HT1080 (cell line): Measurements from ENCODE around the gene THBS4. TPM values are rescaled to one million over a fixed set of nuclear protein-coding genes. Genes with fewer than 3 reads are reported as not detected.
A peak's percentile ranks its signal among the peaks of the same experiment; 100 is the strongest.

Experiments used
- DNase-seq: peaks from one replicate; pipeline ENCODE4 v3.0.0-alpha.2; 2015; ENCODE audit warnings: low read depth
- polyA plus RNA-seq, 2 experiments: library from polyadenylated mRNA; depleted of rRNA; stranded (reverse); fragments of >200 nt; gene quantifications; 2 replicates each; pipeline ENCODE4 v1.2.3, GENCODE V29; 2015
- total RNA-seq: library from RNA; depleted of rRNA; stranded (reverse); fragments of >200 nt; shearing (Covaris generic); gene quantifications from 2 replicates; pipeline ENCODE4 v1.2.3, GENCODE V29; 2014; rRNA removed

Gene THBS4
- 0.53 and 2.0 TPM in 2 replicates for total RNA-seq
- polyA plus RNA-seq (2015; cell fraction: cytosol; rRNA removed), result 1.0 and 1.3 TPM in 2 replicates
- polyA plus RNA-seq (2015; cell fraction: nucleus; rRNA removed), result 3.1 and 4.1 TPM in 2 replicates

DNA sequence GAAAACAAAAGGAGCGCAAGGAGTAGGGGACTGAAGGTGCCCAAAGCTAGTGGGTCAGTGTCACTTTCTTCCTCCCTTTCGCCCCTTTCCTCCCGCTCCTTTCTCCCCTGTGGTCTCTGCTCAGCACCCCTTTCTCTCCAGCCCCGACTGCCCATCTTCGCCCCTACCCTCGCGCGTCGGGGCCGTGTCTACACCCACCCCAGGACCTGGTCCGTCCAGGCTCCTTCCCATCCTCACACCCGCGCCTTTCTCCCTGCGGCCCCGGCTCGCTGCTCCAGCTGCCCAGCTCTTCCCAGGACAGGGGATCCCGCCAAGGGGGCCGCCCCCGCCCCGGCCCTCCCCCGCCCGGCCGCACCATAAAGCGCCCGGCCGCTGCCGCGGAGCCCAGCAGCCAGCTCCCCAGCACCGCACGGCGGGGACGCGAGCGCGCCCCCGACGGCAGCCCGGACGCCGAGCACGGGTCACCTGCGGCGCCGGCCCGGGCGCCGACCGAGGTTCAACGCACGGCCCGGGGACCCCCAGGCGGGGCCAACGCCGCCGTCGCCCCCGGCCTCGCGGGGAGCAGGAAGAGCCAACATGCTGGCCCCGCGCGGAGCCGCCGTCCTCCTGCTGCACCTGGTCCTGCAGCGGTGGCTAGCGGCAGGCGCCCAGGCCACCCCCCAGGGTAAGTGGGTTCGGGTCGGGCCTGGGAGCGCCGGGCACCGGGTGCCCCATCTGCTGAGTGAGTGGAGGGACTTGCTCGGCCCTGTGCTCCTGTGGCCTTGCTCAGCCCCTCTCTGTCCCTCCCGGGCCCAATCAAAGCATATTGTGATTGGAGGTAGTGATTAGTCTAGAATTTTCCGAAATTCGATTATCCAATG, at the start of gene THBS4:
Gene THBS4, plus strand, starts transcription at position 387 of the 860 bp plus-strand sequence. Its CDS starts 190 bp downstream, at position 577.
- no peak for DNase-seq

DNA sequence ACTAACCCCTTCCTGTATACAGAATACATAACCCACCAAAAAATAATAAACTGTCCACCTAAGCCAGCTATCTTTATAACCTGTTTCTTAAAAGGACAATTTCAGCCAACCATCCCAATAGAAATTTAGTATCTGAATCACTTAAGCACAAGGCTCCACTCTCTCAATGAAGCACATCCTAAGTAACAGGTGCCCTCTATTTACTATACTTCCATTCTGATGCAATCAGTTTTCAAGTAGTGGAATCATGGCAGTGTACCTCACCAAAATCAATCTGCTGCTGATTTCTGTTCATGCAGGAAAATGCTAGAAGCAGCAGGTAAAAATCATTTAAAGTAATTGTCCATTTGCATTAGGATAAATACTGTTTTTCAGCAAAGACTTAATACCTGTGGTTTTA, 48.9 kb upstream of the THBS4 start:
- no peak for DNase-seq

DNA sequence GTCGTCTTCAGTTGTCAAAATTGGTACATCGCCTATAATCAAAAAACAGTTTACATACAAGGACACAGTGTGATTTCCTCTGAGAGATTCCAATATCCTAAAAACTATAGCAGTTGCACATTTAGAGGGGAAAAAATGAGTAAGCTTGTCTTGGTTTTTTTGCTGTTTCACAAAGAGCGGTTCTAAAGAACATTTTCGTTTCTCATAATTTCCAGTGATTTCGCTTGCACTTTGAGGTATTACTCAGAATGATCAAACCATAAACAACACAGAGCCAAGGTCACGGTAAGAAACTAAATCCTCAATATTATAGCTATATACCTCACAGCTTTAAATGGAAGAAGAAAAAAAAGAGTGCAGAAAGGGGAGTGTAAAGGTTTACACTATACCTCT, 44.9 kb upstream of the THBS4 start:
- DNase-seq, result peak; percentile 4

DNA sequence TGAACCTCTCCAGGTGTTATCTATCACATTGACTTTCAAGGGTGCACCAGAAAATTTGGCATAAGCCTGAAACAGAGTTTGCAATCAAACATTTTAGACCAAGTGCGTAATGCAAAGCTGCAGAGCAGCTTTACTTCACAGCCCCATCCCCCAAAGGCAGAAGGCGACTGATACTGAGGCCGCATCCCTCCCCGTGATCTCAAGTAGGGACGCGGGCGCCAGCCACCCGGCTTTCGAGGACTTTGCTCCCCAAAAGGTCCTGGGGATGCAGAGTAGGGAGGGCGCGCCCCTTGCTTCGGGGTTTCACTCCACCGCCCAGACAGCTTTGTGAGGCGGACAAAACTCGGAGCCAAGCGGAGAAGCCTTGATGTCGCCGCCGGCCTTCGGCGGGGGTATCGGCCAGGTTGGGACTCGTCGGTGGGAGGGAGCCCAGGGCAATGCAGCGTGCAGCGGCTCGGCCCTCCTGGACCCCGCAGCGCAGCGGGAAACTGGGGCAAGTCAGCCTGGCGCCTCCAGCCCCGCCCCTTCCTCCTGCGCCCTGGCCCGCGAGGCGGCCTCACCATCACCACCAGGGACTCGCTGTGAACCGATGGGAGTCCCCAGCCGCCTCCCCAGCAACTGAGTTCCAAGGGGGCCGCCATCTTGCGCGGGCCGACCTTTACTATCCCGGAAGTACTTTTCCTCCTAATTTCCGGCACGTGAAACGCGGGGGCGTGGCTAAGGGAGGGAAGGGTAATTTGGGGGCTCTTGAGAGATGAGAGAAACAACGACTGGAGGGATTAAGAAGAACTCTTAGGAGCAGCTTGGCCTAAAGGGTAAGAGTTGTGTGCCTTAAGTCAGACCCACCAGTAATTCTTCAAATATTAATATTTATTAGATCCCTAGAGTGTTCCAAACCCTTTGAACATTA, 44.3 kb upstream of the THBS4 start, which contains the start of gene MTX3:
Gene MTX3, minus strand, starts transcription at position 665 of the 910 bp plus-strand sequence. Its CDS starts 24 bp downstream, at position 641.
- DNase-seq, result peak; percentile 91

DNA sequence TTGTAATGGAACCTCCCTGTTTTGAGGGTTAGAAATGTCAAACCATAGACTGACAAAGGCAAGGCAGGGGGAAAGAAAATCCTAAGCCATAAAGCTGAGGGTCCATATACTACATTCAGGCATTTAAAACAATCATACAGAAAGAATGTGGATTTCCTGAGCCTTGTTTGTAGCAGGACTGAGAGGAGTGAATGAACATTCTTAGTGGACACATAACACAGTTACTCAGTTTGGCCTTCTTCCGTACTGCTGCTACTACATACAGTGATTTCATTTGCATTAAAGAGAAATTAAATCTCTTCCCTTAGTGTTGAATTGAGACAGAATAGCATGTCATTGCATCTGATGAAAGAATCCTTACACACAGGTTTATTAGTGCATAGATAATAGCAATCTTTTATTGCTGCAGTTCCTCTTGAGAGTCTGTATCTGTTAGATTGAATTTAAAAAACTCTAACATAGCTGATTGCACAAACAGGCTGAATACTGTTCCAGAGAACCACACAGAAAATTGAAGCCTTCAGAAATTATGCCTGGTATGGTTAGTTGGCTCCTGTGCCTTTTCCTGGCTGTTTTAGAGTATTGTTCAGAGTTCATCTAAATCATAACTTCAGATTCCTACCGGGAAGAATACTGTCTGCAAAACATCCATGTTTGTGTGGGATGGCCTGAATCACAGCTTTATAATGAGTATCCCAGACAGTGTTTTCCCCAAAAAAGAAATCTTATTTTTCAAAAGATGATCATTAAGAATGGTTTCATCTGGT, 42.1 kb upstream of the THBS4 start:
- no peak for DNase-seq

DNA sequence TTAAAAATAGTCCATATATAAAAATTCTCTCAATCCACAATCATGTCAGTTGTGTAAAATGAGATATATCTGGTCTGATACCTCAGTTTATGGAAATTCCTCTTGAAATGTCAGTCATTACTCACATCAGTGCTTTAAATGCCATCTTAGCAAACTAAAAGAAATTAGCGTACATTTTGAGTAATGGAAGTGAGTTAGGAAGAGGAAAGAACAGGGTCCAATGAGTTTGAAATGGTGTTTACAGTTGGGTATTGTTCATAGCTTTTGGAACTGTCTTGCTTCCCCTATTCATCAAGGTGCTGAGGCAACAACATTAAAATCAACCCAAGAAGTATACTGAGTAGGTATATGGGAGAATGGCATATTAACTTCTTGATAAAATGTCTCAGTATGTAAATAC, 35.4 kb upstream of the THBS4 start:
- no peak for DNase-seq

GRCh38 chr5:80002677-80003076, 32.5 kb upstream of the THBS4 start:
- no peak for DNase-seq

- no peak for DNase-seq
These were observed 26.0 kb upstream of the THBS4 start for GRCh38 chr5:80008995-80009765.

DNA sequence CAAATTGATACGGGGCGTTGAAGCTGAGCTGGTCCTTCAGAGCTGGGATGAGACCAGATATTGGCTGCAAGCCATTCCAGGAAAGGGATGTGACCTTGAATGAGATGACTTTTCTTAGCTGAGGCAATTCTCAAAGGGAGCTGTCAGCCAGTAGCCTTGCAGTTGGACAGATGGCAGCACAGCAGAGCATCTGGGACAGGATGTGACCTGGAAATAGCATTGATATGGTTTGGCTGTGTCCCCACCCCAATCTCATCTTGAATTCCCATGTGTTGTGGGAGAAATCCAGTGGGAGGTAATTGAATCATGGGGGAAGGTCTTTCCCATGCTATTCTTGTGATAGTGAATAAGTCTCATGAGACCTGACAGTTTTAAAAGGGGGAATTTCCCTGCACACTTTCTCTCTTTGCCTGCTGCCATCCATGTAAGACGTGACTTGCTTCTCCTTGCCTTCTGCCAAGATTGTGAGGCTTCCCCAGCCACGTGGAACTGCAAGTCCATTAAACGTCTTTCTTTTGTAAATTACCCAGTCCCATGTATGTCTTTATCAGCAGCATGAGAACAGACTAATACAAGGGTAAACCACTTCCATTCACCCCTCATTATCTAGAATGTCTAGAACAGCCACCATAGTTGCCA, 24.3 kb upstream of the THBS4 start:
- DNase-seq, result no peak

GRCh38 chr5:80025069-80025468, 10.1 kb upstream of the THBS4 start:
- no peak for DNase-seq

DNA sequence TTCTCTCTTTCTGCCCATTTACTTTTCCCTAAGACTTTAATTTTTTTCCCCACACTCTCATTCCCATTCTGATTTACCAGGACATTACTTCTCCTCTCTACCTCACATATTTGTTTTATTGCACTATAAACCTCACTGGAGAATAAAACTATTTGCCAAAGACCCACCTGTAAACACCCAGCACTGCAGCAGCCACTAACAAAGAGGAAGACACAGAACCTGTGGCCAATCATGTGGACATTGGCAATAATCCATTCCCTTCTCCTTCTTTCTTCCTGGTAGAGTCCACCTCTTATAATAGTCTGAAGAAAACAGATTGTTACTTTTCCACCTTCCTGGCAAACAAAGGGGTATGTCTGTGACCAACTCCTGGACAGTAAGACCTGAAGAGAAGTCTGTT, 8.3 kb upstream of the THBS4 start:
- no peak for DNase-seq

DNA sequence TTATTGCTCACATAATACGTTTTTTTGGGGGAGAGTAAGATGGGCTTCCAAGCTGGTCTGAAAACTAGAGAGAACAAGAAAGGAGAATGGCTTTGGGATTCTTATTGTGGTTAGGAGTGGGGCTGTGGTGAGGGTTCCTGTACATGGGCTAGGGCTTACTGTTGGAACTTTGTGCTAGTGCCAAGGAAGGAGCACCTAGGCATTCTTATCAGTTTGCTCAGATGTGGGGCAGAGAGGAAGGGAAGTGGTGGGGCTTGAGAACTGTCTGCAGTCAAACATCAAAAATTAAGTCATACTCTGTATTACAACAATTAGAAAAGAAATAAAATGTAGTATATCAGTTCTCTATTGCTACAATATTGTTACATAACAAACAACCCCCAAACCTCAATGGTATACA, 4.0 kb upstream of the THBS4 start:
- no peak for DNase-seq

DNA sequence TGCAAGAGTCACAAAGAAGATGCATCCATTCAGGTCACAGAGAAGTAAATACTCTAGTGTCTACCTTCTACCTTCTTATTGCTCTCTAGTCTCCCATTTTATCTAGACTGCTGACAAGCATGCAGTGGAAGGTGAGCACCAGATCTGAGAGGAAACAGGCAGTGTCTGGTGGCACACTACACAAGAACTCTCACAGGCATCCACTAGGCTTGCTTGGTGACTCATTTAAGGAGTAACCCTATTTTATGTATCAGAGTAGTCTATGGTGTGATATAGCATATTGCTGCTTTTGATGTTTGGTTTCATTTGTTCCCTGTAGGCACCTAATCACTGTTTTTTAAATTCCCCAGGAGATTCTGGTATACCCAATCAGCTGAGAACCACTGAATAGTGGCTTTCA, 1.6 kb upstream of the THBS4 start:
- peak; percentile 17 for DNase-seq

DNA sequence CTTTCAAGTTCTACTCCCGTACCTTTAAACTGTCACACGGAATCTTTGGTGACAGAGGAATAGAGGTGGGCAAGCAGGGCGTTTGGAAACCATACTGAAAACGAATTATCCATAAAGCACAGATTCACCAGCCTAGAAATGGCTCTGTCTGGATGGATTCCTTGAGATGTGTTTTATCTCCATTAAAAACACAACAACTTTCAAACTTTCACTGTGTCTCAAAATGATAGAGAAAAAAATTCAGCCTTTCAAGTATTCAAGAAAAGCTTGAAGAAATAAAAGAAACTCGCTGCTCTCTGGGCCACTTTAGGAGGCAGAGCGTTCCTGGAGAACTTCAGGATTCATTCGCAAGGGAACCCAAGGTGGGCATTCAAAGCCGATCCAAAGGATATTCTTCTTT, 589 bp upstream of the THBS4 start:
- DNase-seq, result no peak

GRCh38 chr5:80035839-80036238, 691 bp downstream of the THBS4 start:
- no peak for DNase-seq

DNA sequence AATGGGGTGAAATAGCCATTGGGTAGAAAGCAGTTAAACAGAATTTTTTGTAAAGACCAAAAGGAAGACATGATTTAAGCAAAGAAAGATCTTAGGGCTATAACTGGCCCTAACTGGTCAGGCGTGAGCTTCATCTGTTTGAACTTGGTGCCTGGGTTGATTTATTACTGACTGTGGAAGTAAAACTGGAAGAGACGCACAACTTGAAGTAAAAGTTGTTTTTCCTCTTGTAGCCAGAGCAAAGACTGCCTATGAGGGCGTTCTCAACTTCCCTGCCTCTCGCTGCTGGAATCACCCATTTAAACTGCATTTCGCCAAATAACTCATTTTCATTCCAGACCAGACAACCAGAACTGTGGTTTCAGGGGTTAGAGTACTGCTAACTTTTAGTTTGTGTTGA, 1.5 kb downstream of the THBS4 start:
- DNase-seq, result no peak

DNA sequence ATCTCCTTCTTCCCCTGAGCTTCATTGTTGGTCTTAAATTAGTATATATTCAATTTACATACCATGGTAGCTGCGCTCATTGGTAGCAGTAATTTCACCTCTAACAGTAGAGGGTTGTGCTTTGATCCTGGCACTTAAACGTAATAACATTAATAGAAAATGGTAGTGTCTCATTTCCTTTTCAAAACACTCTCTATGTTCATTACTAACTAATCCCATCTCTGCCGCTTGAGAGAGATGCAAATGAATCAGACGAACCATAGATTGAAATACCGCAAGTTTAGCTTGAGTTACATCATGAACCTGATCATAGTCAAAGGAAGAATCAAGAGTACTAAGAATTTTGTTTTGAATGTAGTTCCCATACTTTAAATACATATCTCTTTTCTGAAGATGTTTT, 2.2 kb downstream of the THBS4 start:
- DNase-seq, result no peak

GRCh38 chr5:80039650-80040049, 4.5 kb downstream of the THBS4 start:
- DNase-seq, result no peak

DNA sequence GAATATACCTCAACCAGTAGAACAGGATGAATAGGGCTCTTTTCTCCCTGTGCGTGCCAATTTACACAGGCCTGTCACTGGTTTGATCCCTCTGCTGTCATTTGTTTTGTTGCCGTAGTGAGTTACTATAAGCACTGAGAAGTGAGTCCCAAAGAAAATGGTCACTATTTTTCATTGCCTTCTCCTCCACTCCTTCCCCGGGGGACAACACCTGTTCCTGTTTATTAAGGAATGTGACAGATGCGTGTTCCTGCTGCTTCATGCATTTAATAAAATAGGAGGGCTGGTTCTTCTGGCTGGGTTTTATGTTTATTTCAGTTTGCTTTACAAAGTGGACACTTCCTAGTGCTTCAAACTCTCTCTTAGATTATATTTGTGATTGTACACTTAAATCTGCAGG, 6.4 kb downstream of the THBS4 start:
- no peak for DNase-seq

- DNase-seq, result no peak
These were observed 7.2 kb downstream of the THBS4 start for GRCh38 chr5:80042330-80042729.
